ENCODE measurements around the gene TPR.

DNA sequence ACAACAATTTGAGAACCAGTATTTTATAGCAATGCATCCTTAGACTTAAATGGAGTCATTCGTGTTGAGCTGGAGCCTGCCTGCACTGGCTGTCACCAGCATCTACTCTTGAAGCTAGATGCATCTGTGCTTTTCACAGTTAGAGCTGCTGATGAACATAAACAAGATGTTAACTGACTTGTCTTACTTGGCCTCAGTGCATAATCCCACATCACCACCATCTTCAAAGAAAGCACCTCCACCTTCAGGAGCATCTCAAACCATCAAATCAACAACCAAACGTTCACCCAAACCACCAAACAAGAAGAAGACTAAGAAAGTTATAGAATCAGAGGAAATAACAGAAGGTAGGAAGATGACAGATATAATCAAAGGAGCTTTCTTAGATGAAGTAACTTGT is 71.1 kb downstream of the TPR start:
- TF ChIP-seq, protein P1, sequence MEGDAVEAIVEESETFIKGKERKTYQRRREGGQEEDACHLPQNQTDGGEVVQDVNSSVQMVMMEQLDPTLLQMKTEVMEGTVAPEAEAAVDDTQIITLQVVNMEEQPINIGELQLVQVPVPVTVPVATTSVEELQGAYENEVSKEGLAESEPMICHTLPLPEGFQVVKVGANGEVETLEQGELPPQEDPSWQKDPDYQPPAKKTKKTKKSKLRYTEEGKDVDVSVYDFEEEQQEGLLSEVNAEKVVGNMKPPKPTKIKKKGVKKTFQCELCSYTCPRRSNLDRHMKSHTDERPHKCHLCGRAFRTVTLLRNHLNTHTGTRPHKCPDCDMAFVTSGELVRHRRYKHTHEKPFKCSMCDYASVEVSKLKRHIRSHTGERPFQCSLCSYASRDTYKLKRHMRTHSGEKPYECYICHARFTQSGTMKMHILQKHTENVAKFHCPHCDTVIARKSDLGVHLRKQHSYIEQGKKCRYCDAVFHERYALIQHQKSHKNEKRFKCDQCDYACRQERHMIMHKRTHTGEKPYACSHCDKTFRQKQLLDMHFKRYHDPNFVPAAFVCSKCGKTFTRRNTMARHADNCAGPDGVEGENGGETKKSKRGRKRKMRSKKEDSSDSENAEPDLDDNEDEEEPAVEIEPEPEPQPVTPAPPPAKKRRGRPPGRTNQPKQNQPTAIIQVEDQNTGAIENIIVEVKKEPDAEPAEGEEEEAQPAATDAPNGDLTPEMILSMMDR (IDR thresholded peaks at IDR 0.05; ENCODE audit: low read depth, low read length, poor library complexity, severe bottlenecking): no peak
- no peak for TF ChIP-seq EZH2phosphoT487 (IDR thresholded peaks at IDR 0.05; ENCODE audit: borderline replicate concordance, low read length)

Measured in DOHH2 (cell line).